ENCODE results near the gene ENHO. TPM values are rescaled to one million over a fixed set of nuclear protein-coding genes. Genes with fewer than 3 reads are reported as not detected.

Gene ENHO
- total and polyA plus RNA-seq, 10 of the 15 experiments (the other 5 are each of a cell fraction or from before 2014, with no cell fraction given) = not detected

DNA sequence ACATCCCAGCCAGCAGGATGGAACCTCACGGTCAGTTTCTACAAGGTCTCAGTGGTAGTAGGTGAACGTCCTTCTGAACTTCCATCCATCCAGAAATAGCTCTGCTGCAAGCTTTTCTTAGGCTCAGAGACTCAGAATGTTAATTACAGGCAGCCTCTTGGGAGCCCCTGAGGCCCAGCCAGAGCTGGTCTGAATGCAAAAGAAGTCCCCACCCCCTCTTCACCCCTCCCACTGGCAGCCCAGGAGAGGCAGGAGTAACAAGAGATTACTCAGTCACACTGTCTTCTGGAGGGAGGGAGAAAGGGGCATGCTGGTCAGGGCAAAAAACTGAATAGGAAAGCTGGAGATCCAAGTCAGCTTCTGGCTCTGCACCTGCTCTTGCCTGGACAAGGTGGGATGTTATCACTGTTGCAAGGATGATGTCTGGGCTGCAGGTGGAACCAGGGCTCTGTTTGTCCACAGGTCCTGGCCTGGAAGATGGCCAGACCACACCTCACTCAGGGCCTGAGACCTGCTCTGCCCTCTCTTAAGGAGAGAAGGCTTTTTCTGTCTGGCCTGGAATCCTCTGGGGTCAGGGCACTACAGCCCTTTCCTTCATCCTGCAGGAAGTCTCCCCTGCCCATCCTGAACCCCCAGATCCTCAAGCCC, 9.1 kb downstream of the ENHO start:
- H3K27me3 ChIP-seq (replicated peaks in 1 of 2; ENCODE audit: control insufficient read depth in 2 of 2, insufficient read depth in 2 of 2, low read length in 1 of 2) = peaks cover 5 to 17% of the 10 kb centered on the region in 2 experiments; a peak in 3 of 4 replicates
- BruUV-seq (replicated peaks) = no TSS peak
- POLR2A ChIA-PET = no interaction called here
- no peaks in the 10 kb centered on the region for H3K9me3 ChIP-seq (replicated peaks; ENCODE audit: control insufficient read depth, insufficient read depth, low read length)
- in situ Hi-C loops (cut with MboI) = no loop called here
- intact Hi-C loops (cut with micrococcal nuclease; ENCODE audit: unreplicated experiment) = no loop called here
- no peak for ATAC-seq
- no peak overlapping the region for H2AFZ ChIP-seq (ENCODE audit: control insufficient read depth, low read depth, low read length)
- TF ChIP-seq, protein P1, sequence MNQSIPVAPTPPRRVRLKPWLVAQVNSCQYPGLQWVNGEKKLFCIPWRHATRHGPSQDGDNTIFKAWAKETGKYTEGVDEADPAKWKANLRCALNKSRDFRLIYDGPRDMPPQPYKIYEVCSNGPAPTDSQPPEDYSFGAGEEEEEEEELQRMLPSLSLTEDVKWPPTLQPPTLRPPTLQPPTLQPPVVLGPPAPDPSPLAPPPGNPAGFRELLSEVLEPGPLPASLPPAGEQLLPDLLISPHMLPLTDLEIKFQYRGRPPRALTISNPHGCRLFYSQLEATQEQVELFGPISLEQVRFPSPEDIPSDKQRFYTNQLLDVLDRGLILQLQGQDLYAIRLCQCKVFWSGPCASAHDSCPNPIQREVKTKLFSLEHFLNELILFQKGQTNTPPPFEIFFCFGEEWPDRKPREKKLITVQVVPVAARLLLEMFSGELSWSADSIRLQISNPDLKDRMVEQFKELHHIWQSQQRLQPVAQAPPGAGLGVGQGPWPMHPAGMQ (IDR thresholded peaks at IDR 0.05; ENCODE audit: borderline replicate concordance) = no peak
- TF ChIP-seq, protein P2, sequence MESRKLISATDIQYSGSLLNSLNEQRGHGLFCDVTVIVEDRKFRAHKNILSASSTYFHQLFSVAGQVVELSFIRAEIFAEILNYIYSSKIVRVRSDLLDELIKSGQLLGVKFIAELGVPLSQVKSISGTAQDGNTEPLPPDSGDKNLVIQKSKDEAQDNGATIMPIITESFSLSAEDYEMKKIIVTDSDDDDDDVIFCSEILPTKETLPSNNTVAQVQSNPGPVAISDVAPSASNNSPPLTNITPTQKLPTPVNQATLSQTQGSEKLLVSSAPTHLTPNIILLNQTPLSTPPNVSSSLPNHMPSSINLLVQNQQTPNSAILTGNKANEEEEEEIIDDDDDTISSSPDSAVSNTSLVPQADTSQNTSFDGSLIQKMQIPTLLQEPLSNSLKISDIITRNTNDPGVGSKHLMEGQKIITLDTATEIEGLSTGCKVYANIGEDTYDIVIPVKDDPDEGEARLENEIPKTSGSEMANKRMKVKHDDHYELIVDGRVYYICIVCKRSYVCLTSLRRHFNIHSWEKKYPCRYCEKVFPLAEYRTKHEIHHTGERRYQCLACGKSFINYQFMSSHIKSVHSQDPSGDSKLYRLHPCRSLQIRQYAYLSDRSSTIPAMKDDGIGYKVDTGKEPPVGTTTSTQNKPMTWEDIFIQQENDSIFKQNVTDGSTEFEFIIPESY (IDR thresholded peaks at IDR 0.05) = no peak
- TF ChIP-seq BACH1 (IDR thresholded peaks at IDR 0.05; ENCODE audit: borderline replicate concordance) (no peak), WRNIP1 (IDR thresholded peaks at IDR 0.05; ENCODE audit: borderline replicate concordance, low read depth, low read length) (no peak), MTA2 (IDR thresholded peaks at IDR 0.05; ENCODE audit: low read depth) (no peak), CHD2 (IDR thresholded peaks at IDR 0.05; ENCODE audit: borderline replicate concordance, low read depth, low read length) (no peak), MYC (IDR thresholded peaks at IDR 0.05; ENCODE audit: insufficient read depth, insufficient read length, insufficient replicate concordance, low read length, severe bottlenecking) (no peak), YY1 (IDR thresholded peaks at IDR 0.05; ENCODE audit: low read depth, low read length) (no peak), NR2C1 (IDR thresholded peaks at IDR 0.05) (no peak), JUNB (IDR thresholded peaks at IDR 0.05) (no peak), FOXM1 (IDR thresholded peaks at IDR 0.05; ENCODE audit: low read depth, low read length) (no peak), ZSCAN29 (IDR thresholded peaks at IDR 0.05) (no peak)
- TF ChIP-seq, protein P3, sequence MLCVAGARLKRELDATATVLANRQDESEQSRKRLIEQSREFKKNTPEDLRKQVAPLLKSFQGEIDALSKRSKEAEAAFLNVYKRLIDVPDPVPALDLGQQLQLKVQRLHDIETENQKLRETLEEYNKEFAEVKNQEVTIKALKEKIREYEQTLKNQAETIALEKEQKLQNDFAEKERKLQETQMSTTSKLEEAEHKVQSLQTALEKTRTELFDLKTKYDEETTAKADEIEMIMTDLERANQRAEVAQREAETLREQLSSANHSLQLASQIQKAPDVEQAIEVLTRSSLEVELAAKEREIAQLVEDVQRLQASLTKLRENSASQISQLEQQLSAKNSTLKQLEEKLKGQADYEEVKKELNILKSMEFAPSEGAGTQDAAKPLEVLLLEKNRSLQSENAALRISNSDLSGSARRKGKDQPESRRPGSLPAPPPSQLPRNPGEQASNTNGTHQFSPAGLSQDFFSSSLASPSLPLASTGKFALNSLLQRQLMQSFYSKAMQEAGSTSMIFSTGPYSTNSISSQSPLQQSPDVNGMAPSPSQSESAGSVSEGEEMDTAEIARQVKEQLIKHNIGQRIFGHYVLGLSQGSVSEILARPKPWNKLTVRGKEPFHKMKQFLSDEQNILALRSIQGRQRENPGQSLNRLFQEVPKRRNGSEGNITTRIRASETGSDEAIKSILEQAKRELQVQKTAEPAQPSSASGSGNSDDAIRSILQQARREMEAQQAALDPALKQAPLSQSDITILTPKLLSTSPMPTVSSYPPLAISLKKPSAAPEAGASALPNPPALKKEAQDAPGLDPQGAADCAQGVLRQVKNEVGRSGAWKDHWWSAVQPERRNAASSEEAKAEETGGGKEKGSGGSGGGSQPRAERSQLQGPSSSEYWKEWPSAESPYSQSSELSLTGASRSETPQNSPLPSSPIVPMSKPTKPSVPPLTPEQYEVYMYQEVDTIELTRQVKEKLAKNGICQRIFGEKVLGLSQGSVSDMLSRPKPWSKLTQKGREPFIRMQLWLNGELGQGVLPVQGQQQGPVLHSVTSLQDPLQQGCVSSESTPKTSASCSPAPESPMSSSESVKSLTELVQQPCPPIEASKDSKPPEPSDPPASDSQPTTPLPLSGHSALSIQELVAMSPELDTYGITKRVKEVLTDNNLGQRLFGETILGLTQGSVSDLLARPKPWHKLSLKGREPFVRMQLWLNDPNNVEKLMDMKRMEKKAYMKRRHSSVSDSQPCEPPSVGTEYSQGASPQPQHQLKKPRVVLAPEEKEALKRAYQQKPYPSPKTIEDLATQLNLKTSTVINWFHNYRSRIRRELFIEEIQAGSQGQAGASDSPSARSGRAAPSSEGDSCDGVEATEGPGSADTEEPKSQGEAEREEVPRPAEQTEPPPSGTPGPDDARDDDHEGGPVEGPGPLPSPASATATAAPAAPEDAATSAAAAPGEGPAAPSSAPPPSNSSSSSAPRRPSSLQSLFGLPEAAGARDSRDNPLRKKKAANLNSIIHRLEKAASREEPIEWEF (IDR thresholded peaks at IDR 0.05; ENCODE audit: insufficient replicate concordance, low read depth, low read length) = no peak
- WGBS (ENCODE audit: insufficient coverage, insufficient replicate concordance, low lambda C conversion rate, missing lambda C conversion rate) = 0% methylated on average over 2 of the region's 2 CpGs
- no peaks in the 10 kb centered on the region for H3K4me1 ChIP-seq (ENCODE audit: control insufficient read depth, insufficient read depth, low read length)
- CTCF ChIA-PET = interaction anchor here (1.0 kb wide), 1 partner anchor 110 kb away, joined by 5 read pairs; no protein-coding TSS in a partner anchor
- H3K79me2 ChIP-seq (ENCODE audit: control insufficient read depth, insufficient read depth, low read length) = no peaks in the 10 kb centered on the region
- H3K4me2 ChIP-seq (ENCODE audit: control insufficient read depth, insufficient read depth) = no peak overlapping the region
- no peaks in the 10 kb centered on the region for H3K36me3 ChIP-seq (ENCODE audit: control insufficient read depth in 2 of 2, insufficient read depth in 2 of 2, low read length in 1 of 2)
- RAD21 ChIA-PET (ENCODE audit: unreplicated experiment) = no interaction called here
- no peak overlapping the region for H3K4me3 ChIP-seq
- FAIRE-seq = no peak
- SMC1A ChIA-PET (ENCODE audit: uncharacterized antibody, unreplicated experiment) = interaction anchor here (1.4 kb wide), 1 partner anchor 110 kb away, joined by 3 read pairs; no protein-coding TSS in a partner anchor
- H3K9ac ChIP-seq (ENCODE audit: control insufficient read depth, insufficient read depth, low read length) = no peak overlapping the region
- no peaks in the 10 kb centered on the region for H4K20me1 ChIP-seq (ENCODE audit: control insufficient read depth, insufficient read depth)
- no peak overlapping the region for H3K27ac ChIP-seq (ENCODE audit: control insufficient read depth, insufficient read depth)
- no peak for DNase-seq (ENCODE audit: low read depth, low spot score)

All from GM12878 (cell line).